NCI-H128 (cell line): ENCODE results near the gene KANK4.
"Not testable (repeated sequence)": the region's sequence is repeated elsewhere in the genome, so short reads cannot be mapped to it uniquely, and the experiment has no call there.

Experiments used
- DNase-seq: peaks from one replicate; lab custom pipeline; 2025; ENCODE audit not compliant: unreplicated experiment; lab: John Stamatoyannopoulos, UW

Gene KANK4

DNA sequence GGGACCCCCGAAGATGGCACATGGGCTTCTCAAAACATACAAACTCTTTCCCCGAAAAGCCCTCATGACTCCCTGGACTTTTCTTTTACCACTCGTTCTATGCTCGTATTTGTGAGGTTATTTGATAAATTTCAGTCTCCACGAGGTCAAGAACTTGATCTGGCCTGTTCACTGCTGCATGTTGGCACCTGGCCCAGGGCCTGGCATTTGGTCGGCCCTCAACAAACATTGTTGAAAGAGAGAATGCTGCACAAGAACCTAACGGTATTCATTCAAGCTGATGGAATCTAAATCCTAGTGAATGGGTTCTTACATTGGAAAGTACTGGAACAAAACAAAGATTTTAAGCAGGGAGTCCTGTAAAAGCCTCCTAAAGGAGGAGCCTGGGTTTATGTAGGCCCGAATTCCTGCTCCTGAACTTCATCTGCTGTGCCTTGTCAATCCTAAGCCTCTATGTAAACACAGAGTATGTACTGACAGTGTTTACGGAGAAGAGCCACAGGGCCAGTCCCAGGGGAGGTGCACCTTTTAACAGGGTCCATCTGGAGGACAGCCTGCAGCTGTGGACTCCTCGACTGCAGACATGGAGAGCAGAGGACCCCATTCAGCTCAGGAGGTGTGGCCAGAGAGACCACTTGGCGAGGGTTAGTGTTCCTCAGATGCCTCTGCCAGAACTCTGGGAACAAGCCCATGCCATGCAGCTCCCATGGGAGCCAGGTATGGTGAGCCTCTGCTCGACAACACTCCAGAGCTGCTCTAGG lies 77.7 kb downstream of the KANK4 start:
- no peak for DNase-seq

DNA sequence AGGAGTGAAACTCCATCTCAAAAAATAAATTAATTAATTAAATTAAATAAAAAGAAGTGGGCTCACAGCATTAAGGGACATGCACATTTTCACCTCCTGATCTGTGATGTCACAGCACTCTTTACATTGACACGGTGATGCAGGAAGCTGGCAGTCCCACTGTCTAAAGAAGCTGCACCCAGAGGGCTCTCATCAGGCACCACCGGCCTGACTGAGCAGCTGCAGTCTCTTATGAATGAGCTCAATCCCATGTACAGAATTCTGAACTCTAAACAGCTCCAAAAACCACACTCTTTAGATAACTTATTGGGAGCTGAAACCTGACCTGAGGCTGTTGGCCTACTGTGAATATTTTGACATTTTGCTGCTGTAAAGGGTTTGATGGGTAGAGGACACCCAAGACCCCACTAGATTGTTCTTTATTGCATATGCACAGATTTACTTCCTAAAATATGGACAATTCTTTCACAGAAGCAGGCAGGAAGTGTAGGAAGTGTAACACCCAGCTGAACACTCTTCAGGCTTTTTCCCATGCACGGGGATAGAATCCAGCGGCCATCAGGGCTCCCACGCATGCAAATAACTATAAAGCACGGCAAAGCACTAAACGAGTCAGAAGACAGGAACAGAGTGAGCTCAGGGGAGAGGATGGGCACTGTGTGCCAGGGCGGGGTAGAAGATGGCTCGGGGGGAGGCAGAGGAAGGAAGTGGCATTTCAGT lies 78.4 kb downstream of the KANK4 start:
- no peak for DNase-seq

DNA sequence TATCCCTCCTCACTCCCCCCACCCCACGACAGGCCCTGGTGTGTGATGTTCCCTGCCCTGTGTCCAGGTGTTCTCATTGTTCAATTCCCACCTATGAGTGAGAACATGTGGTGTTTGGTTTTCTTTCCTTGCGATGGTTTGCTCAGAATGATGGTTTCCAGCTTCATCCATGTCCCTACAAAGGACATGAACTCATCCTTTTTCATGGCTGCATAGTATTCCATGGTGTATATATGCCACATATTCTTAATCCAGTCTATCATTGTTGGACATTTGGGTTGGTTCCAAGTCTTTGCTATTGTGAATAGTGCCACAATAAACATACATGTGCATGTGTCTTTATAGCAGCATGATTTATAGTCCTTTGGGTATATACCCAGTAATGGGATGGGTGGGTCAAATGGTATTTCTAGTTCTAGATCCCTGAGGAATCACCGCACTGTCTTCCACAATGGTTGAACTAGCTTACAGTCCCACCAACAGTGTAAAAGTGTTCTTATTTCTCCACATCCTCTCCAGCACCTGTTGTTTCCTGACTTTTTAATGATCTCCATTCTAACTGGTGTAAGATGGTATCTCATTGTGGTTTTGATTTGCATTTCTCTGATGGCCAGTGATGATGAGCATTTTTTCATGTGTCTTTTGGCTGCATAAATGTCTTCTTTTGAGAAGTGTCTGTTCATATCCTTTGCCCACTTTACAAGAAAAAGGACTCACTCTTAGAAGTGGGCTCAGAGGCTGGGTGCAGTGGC lies 79.4 kb downstream of the KANK4 start:
- DNase-seq = not testable (repeated sequence)

DNA sequence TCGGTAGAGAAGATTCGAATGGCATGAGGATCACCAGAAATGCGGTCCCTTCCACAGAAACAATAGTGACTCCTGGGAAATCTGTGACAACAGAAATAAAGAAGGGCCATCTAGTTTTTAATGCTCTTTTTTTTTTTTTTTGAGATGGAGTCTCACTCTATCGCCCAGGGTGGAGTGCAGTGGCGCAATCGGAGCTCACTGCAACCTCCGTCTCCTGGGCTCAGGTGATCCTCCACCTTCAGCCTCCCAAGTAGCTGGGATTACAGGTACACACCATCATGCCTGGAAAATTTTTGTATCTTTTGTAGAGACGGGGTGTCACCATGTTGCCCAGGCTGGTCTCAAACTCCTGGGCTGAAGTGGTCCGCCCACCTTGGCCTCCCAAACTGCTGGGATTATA lies 80.7 kb downstream of the KANK4 start:
- no peak for DNase-seq

DNA sequence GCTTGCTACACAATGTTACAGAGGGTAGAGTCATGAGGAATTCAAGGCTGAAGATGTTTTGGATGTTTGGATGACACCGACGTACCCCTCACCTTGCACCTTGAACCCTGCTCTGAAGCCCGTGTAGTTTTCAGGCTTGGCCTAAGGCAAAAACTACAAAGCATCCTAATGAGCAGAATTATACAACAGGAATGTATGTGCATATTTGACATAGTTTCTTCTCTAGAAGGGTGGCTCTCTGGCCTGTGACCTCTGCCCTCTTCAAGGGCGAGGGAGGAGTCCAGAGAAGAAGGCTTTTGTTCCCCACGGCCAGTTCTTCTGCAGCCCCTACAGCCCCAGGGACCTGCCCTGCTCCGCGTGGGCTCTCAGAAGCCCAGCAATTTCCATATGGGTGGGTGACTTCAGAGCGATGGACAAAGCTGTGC lies 81.3 kb downstream of the KANK4 start:
- DNase-seq = no peak

DNA sequence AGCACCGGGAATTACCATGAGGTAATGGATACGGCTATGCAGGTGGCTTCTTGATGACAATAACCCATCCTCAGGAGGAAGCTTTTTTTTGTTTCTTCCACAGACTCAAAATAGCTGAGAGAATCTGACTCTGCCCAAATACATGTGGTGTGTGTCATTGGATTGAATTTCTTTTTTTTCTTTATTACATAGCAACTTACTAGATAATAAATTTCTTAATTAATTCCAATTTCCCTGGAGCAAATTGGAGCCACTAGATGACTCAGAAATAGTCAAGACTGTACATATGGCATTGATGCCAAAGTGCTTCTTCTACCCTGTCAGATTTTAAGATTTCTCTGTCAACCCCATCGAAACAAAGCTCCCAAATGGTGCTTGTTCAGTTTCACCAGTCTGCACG lies 81.9 kb downstream of the KANK4 start:
- no peak for DNase-seq

DNA sequence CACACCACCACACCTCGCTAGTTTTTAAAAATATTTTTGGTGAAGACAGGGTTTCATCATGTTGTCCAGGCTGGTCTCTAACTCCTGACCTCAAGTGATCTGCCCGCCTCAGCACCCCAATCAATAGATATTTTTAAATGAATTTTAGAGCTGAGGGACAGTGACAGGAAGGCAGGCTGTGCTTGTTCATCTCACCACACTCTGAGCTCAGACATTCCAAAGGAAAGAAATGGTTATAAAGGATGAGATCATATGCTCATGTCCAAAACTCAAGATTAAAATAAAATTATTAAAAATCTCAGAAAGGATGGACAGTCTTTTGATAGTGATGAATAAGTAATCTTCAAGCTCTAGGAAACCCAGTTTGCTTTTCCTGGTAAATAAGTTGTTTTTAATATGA lies 83.7 kb downstream of the KANK4 start:
- no peak for DNase-seq

DNA sequence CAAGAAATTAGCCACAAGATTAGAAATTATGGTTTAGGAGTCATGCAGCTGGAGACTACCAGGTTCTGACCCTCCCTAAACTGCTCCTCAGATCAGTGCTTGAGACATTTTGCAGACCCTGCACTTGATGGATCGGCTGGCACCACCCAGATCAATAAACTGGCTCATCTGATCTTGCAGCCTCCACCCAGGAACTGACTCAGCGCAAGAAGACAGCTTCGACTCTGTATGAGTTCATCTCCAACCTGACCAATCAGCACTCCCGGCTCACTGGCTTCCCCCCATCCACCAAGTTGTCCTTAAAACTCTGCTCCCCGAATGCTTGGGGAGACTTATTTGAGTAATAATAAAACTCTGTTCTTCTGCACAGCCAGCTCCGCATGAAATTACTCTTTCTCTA lies 84.5 kb downstream of the KANK4 start:
- DNase-seq = no peak

DNA sequence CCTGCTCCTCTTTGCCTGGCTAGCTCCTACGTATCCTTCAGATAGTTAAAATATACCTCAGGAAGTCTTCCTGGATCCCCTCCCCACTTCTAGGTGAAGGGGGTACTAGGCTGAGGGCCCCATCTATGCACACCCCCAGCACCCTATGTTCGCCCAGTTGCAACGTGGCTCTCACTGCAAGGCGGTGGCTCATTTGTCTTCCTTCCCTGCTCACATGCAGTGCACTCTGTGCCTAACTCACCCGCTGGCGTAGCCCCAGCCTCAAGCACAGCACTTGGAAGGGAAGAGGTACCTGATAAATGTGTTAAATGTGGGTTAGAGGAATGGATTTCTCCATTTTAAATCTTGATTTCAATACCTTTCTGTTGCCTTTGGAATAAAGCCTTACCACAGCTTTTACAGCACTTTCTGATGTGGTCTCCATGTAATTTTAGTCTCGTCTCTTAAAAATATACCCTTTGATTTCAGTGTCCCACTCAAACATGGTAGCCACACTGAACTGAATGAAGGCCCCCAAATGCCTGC lies 85.2 kb downstream of the KANK4 start:
- no peak for DNase-seq

DNA sequence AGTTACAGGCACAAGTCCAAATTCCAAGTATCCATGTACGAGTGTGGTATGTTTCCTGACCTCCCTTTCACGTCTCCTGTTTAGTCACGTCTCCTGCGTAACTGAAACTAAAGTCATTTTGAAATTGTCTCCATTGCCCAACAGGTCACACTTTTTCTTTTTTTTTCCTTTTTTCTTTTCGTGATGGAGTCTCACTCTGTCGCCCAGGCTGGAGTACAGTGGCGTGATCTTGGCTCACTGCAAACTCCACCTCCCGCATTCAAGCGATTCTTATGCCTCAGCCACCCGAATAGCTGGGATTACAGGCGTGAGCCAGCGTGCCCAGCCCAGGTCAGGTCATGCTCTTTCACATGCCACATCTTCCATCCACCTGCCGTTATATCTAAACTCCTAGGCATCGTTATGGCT lies 86.4 kb downstream of the KANK4 start:
- no peak for DNase-seq

DNA sequence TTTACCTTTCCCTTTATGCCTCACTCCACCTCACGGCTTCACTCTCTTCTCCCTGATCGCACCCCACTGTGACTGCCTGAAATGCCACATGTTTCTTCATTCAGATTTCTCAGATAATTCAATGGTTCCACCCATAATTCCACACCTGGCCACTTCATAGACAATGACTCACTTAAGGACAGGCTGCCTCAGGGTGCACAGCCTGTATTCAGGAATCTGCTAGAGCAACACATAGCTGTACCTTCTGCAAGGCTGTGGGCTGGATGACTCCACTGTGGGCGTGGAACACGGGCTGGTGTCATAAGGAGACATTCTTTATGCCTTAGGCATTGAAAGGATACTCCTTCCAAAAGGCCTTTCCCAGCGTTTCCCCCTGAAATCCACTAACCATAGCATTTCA lies 88.5 kb downstream of the KANK4 start:
- DNase-seq = no peak

DNA sequence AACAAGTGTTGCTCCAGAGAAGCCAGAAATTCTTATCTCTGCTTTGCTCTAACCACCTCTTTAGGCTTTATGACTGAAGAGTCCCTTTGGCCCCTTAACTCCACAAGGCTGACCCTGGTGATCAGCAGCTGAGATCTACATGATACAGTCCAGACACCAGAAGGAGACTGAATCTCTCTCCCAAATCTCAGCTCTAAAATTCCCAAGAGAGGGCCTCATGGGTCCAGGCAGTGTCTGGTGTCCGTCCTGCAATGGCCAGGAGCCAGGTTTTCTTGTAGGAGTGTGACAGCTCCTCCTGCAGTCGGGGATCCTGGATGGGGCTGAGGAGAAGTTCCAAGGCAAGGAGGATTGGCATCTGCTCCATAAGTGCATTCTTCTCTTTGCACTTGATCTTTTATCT lies 89.3 kb downstream of the KANK4 start:
- no peak for DNase-seq

DNA sequence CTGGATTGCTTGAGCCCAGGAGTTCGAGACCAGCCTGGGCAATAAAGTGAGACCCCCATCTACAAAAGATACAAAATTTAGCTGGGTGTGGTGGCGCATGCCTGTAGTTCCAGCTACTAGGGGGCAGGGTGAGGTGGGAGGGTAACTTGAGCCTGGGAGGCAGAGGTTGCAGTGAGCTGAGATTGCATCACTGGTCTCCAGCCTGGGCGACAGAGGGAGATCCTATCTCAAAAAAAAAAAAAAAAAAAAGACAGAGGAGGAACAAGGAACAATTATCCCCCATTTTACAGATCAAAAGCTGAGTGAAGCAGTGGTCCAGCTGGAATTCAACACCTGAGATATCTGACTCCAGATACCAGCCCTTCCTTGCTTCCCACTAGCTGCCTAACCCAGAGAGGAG lies 89.8 kb downstream of the KANK4 start:
- no peak for DNase-seq

DNA sequence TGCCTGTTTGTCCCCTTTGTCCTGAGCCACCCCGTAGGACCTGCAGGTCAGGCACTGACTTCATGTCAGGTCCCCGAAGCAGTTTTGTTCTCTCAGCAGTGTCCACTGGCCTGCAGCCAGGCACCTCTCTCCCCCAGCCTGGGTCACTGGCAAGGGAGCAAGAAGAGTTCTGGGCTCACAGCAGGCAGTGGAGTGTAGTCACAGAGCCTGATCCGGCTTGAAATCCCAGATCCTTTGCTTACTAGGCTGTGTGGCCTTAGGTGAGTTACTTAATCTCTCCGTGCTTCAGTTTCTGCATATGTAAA lies 90.4 kb downstream of the KANK4 start:
- no peak for DNase-seq

DNA sequence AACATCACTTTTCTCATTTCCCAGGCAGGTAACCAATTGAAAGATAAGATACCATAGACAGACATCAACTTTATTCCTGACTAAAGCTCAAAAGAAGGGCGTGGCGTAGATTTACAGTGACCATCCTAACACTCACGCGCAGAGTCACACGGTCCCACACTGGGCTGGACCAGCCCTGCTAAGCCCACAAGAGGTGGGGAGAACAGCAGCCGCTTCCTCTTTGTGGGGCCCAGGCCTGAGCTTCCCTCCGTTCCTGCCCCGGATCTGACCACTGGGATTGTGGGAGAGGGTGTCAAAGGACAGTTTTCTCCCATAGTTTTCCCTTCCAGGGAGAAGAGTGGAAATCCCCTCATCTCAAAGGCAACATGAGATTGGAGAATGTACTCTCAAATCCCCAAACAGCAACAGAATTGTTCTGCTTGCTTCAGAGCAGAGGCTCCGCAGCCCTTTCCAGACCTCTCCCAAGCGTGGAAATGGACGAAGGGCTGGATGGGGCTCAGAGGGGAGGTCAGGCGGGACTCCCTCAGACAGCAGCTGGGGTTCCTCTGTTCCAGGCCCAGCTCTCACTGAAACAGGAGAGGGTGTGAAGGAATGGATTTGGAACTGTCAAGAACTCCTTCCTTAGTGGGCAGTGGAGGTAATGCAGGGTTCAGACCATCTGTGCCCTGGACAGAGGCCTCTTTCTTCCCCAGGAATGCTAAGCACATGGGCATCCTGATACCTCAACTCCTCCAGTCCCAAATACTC lies 90.9 kb downstream of the KANK4 start:
- DNase-seq = no peak

DNA sequence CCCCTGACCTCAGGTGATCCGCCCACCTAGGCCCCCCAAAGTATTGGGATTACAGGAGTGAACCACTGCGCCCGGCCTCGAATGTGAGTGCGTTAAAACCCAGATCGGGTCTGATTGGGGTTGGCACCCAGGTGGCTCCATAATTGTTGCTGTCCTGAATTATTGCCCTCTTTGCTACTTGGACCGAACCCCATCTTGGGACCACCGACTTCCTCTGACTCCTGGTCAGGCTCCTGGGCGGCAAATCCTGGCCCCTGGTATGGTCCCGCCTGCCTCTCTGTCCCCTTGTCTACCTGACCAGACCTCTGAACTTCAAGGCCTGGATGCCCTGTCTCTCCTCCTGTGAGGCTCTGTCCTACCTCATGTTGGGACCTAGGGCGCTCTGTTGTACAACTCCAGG lies 91.7 kb downstream of the KANK4 start:
- DNase-seq = no peak

DNA sequence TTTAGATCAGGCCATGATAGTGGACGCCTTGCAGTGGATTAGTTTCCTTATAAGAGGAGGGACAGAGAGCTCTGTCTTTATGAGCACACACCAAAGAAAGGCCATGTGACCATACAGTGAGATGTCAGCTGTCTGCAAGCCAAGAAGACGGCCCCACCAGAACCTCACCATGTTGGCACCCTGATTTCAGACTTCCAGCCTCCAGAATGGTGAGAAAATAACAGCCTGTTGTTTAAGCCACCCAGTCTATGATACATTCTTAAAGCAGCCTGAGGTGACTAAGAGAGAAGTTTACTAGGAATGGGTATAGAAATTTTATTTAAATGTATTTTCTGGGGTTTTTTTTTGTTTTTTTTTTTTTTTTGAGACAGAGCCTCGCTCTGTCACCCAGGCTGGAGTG lies 95.1 kb downstream of the KANK4 start:
- no peak for DNase-seq

DNA sequence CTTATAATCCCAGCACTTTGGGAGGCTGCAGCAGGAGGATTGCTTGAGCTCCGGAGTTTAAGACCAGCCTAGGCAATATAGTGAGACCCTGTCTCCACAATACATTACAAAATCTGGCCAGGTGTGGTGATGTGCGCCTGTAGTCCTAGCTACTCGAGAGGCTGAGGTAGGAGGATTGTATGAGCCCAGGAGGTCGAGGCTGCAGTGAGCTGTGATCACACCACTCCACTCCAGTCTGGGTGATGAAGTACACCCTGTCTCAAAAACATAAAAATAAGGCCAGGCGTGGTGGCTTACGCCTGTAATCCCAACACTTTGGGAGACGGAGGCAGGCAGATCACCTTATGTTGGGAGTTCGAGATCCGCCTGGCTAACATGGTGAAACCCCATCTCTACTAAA lies 96.9 kb downstream of the KANK4 start:
- DNase-seq = no peak

DNA sequence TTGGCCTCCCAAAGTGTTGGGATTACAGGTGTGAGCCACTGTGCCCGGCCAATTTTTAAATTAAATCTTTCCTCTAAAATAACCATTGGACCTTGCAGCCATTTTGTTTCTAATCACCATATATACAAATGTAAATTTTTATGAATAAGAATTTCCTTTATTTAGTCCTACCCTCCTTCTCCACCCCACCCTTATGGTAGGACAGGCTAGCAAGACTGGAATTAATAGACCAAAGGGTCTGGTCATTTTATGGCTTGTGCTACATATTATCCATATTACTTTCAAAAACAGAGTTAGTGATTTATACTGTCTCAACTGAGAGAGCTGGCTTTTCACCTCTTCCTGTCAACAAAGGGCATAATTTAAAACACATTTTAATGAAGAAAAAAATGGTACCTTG lies 98.1 kb downstream of the KANK4 start:
- no peak for DNase-seq

DNA sequence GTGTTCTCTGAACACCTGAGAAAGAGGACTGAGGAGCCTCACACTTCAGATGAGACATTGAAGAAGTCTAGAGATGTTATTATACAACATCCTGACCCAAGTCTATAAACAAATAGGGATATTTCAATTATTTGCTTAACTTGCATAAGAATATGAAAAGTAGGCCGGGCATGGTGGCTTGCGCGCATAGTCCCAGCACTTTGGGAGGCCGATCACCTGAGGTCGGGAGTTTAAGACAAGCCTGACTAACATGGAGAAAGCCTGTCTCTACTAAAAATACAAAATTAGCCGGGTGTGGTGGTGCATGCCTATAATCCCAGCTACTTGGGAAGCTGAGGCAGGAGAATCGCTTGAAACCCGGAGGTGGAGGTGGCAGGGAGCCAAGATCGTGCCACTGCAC lies 98.8 kb downstream of the KANK4 start:
- not testable (repeated sequence) for DNase-seq

DNA sequence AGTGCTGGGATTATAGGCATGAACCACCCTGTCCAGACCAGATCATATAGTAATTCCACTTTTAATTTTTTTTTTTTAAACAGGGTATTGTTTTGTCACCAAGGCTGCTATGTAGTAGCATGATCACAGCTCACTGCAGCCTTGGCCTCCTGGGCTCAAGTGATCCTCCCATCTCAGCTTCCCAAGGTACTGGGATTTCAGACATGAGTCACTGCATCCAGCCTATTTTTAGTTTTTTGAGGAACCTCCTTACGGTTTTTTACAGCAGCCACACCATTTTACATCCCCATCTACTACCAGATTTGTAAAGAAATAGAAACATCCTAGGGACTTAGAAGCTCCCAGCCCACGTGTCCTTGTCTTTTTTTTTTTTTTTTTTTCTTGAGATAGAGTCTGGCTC lies 100.6 kb downstream of the KANK4 start:
- no peak for DNase-seq
